ENCODE data around the gene PCDH9.

Gene PCDH9

DNA sequence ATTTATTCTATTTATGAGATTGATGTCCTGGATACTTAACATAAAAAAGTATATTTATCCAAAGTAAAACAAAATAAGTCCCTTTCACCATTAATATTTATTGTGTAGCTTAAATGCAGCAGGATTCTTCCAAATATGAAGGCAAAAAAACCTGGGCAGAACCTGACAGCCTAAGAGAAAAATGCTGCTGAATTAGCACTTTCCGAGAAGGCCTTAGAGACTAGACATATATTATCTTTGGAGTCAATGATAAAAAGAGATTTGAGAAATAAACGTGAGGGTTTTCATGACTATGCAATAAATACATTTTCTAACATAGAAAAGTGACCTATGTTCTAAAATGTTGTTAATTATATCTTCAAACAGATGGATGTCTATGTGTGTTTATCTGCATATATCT, 566.9 kb downstream of the PCDH9 start:
- TF ChIP-seq, protein P1, sequence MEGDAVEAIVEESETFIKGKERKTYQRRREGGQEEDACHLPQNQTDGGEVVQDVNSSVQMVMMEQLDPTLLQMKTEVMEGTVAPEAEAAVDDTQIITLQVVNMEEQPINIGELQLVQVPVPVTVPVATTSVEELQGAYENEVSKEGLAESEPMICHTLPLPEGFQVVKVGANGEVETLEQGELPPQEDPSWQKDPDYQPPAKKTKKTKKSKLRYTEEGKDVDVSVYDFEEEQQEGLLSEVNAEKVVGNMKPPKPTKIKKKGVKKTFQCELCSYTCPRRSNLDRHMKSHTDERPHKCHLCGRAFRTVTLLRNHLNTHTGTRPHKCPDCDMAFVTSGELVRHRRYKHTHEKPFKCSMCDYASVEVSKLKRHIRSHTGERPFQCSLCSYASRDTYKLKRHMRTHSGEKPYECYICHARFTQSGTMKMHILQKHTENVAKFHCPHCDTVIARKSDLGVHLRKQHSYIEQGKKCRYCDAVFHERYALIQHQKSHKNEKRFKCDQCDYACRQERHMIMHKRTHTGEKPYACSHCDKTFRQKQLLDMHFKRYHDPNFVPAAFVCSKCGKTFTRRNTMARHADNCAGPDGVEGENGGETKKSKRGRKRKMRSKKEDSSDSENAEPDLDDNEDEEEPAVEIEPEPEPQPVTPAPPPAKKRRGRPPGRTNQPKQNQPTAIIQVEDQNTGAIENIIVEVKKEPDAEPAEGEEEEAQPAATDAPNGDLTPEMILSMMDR (IDR thresholded peaks at IDR 0.05; ENCODE audit: borderline replicate concordance, insufficient read depth, low read depth, low read length) = no peak
- no peak overlapping the region for H3K4me3 ChIP-seq (ENCODE audit: low read depth, low read length)

DNA sequence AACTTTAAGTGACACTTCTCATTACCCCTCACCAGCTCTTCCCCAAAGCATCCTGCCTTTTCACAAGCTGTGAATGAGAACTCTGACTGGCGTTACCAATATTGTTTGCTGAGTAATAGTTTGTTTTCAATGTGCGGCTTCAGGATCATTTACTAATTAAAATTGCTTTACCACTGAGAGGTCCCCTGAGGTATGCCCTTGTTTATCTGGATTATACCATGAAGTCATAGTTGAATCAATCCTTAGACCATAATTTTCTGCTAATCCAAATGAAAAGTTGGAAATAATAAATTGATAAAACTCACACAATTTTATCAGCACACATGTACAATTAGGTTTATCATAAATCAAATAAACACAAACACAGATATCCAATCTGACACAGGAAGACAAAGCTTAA, 568.8 kb downstream of the PCDH9 start:
- no peak overlapping the region for H3K4me3 ChIP-seq (ENCODE audit: low read depth, low read length)
- TF ChIP-seq, protein P1 (IDR thresholded peaks at IDR 0.05; ENCODE audit: borderline replicate concordance, insufficient read depth, low read depth, low read length) = no peak

DNA sequence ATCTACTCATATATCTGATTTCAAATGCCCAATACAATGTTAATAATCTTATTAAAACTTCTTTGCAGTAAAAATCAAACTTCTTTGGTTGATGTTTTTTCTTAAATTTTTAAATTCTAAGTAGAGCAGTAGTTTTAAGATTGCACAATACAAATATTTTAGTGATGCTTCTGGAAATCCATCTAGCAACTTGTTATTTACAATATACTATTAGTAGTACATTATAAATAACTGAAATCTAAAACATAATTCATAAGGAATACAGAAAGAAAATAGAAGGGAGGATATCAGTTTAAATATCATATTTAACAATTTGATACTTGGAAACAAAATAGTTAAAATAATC, 569.7 kb downstream of the PCDH9 start:
- H3K4me3 ChIP-seq (ENCODE audit: low read depth, low read length) = no peak overlapping the region

GRCh38 chr13:66659701-66660467, 570.3 kb downstream of the PCDH9 start:
- no peak overlapping the region for H3K4me3 ChIP-seq (ENCODE audit: low read depth, low read length)

More for the DNA sequence above, 569.7 kb downstream of the PCDH9 start:
- TF ChIP-seq, protein P1 (IDR thresholded peaks at IDR 0.05; ENCODE audit: borderline replicate concordance, insufficient read depth, low read depth, low read length) = no peak

DNA sequence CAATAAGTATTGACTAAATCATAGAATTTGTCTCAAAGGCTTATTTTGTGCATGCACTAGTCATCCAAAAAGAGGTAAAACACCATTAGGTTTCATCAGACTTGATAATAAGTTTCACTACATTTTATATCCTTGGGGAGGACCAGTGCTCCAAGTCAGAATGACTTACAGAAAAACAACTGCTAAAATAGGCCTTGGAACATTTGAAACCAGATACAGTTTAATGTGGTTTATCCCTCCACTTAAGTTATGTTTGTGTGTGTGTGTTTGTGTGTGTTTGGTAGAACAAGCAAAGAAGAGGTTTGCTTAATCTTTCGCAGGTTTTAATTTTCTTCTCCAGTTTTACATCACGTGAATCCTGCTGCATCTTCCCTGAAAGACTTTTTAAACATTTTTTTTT, 570.9 kb downstream of the PCDH9 start:
- no peak overlapping the region for H3K4me3 ChIP-seq (ENCODE audit: low read depth, low read length)
- TF ChIP-seq, protein P1 (IDR thresholded peaks at IDR 0.05; ENCODE audit: borderline replicate concordance, insufficient read depth, low read depth, low read length) = no peak

More at GRCh38 chr13:66659701-66660467, 570.3 kb downstream of the PCDH9 start:
- TF ChIP-seq, protein P1 (IDR thresholded peaks at IDR 0.05; ENCODE audit: borderline replicate concordance, insufficient read depth, low read depth, low read length) = no peak

DNA sequence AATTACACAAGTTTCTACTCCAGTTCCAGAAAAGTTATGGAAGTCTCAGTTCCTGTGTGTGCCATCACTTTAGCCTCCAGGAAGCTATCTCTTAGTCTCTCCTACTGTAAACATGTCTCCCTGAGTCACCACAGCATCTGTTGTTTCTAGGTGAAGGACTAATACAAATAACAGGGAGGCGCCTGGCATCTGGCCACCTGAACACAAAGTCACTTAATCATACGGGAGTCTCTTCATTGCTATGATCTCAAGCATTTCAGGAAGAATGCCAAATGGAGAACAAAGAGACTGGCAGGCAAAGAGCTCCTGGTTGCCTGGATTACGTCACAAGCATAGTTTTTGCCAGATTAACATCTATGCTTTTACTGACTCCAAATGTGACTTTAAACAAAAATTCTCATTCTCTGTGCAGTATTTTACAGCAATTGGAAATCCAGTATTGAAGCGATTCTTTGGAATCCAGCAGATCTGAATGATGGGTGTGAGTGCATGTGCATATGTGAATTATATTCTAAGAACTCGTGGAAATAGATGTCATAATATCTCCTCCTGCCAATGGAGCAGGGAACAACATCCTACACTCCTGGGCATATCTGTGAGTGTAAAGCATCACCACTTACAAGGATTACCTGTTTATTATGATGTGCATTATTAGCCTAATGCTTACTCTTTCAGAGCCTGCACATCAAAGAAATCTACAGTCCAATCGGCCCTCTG, 572.8 kb downstream of the PCDH9 start:
- TF ChIP-seq, protein P1 (IDR thresholded peaks at IDR 0.05; ENCODE audit: borderline replicate concordance, insufficient read depth, low read depth, low read length) = no peak
- H3K4me3 ChIP-seq (ENCODE audit: low read depth, low read length) = no peak overlapping the region
